ENCODE measurements around the gene CCNF. TPM values are rescaled to one million over a fixed set of nuclear protein-coding genes. Genes with fewer than 3 reads are reported as not detected.

CCNF gene
- total and polyA plus RNA-seq, 10 of the 15 experiments (the other 5 are each of a cell fraction or from before 2014, with no cell fraction given), result 4.0 to 63.2 (median 27.5) TPM

- TF ChIP-seq ZBTB40 (IDR thresholded peaks at IDR 0.05; ENCODE audit: borderline replicate concordance), result no peak
Observed at GRCh38 chr16:2489581-2489980, 60.3 kb downstream of the CCNF start (continued).

- Histone ChIP-seq H3K27me3 (replicated peaks in 1 of 2; ENCODE audit: control insufficient read depth in 2 of 2, insufficient read depth in 2 of 2, low read length in 1 of 2) (no peaks in the 10 kb centered on the region), H3K4me1 (ENCODE audit: control insufficient read depth, insufficient read depth, low read length) (peaks cover 16% of the 10 kb centered on the region), H3K4me3 (no peak overlapping the region), H3K9ac (ENCODE audit: control insufficient read depth, insufficient read depth, low read length) (no peak overlapping the region), H3K4me2 (ENCODE audit: control insufficient read depth, insufficient read depth) (no peak overlapping the region), H3K27ac (ENCODE audit: control insufficient read depth, insufficient read depth) (no peak overlapping the region), H3K36me3 (ENCODE audit: control insufficient read depth in 2 of 2, insufficient read depth in 2 of 2, low read length in 1 of 2) (no peaks in the 10 kb centered on the region; a peak in 1 of 4 replicates), H4K20me1 (ENCODE audit: control insufficient read depth, insufficient read depth) (no peaks in the 10 kb centered on the region), H2AFZ (ENCODE audit: control insufficient read depth, low read depth, low read length) (no peak overlapping the region), H3K9me3 (replicated peaks; ENCODE audit: control insufficient read depth, insufficient read depth, low read length) (no peaks in the 10 kb centered on the region), H3K79me2 (ENCODE audit: control insufficient read depth, insufficient read depth, low read length) (no peaks in the 10 kb centered on the region)
- CTCF ChIA-PET, result interaction anchor here (1.4 to 1.6 kb wide), 2 partner anchors 11 to 194 kb away, joined by 3 read pairs; no protein-coding TSS in a partner anchor
- in situ Hi-C loops (cut with MboI), result loop anchor here (10.0 kb wide), 1 partner anchor 476 kb away; the partner anchor contains the start of gene NPW
- FAIRE-seq (no peak), ATAC-seq (no peak), DNase-seq (ENCODE audit: low read depth, low spot score) (no peak)
- POLR2A ChIA-PET, result no interaction called here
- WGBS (ENCODE audit: insufficient coverage, insufficient replicate concordance, low lambda C conversion rate, missing lambda C conversion rate), result 96% methylated on average over 23 of the region's 23 CpGs
- SMC1A ChIA-PET (ENCODE audit: uncharacterized antibody, unreplicated experiment), result no interaction called here
- intact Hi-C loops (cut with micrococcal nuclease; ENCODE audit: unreplicated experiment), result no loop called here
- TF ChIP-seq YBX1 (IDR thresholded peaks at IDR 0.05) (no peak), E2F8 (IDR thresholded peaks at IDR 0.05; ENCODE audit: low read depth, partially characterized antibody) (no peak), MYB (IDR thresholded peaks at IDR 0.05; ENCODE audit: borderline replicate concordance, low read depth, low read length) (no peak), CREM (IDR thresholded peaks at IDR 0.05; ENCODE audit: low read depth) (no peak), SKIL (IDR thresholded peaks at IDR 0.05; ENCODE audit: low read depth, poor library complexity, severe bottlenecking) (no peak), BACH1 (IDR thresholded peaks at IDR 0.05; ENCODE audit: borderline replicate concordance) (no peak), SPI1 (IDR thresholded peaks at IDR 0.05; ENCODE audit: borderline replicate concordance, insufficient read depth, low read depth, low read length) (no peak), RAD51 (IDR thresholded peaks at IDR 0.05) (no peak), HCFC1 (IDR thresholded peaks at IDR 0.05; ENCODE audit: low read length) (no peak), IRF4 (IDR thresholded peaks at IDR 0.05; ENCODE audit: low read depth, low read length) (no peak), KDM1A (IDR thresholded peaks at IDR 0.05; ENCODE audit: borderline replicate concordance) (no peak), NBN (IDR thresholded peaks at IDR 0.05) (no peak)
- BruUV-seq (replicated peaks), result no TSS peak
- RAD21 ChIA-PET (ENCODE audit: unreplicated experiment), result no interaction called here
Observed at GRCh38 chr16:2490190-2491105, 61.2 kb downstream of the CCNF start.
